RWPE2 (cell line): ENCODE data around the gene FUT1.
A peak's percentile ranks its signal among the peaks of the same experiment; 100 is the strongest.

Experiments used
- ATAC-seq: fragments of 200-7000 bp; cut with Tn5 transposase; 3 replicates; pipeline ENCODE4 v1.9.1; 2021; ENCODE audit warnings: low read depth
- DNase-seq: peaks from one replicate; pipeline ENCODE4 v3.0.0-alpha.2; 2020; ENCODE audit warnings: low spot score
- H3K27ac ChIP-seq: fragments of 450-650 bp; 2 replicates; pipeline ENCODE4 v1.5.1; 2017; ENCODE audit warnings: mild to moderate bottlenecking; ENCODE audit not compliant: poor library complexity, severe bottlenecking
- H3K27me3 ChIP-seq: fragments of 250-450 bp; sonication (Bioruptor Pico); 2 replicates; pipeline ENCODE4 v1.5.1; 2021; ENCODE audit warnings: mild to moderate bottlenecking, moderate library complexity; ENCODE audit not compliant: insufficient read depth, poor library complexity, severe bottlenecking
- H3K36me3 ChIP-seq: fragments of 250-450 bp; sonication (Bioruptor Pico); 2 replicates; pipeline ENCODE4 v1.5.1; 2020; ENCODE audit warnings: low read depth, mild to moderate bottlenecking, moderate library complexity
- H3K4me1 ChIP-seq: fragments of 250-450 bp; sonication (Bioruptor Pico); 2 replicates; pipeline ENCODE4 v1.5.1; 2021; ENCODE audit warnings: mild to moderate bottlenecking, moderate library complexity; ENCODE audit not compliant: insufficient read depth, poor library complexity, severe bottlenecking
- H3K4me3 ChIP-seq: fragments of 250-450 bp; sonication (Bioruptor Pico); 2 replicates; pipeline ENCODE4 v1.5.1; 2021; ENCODE audit warnings: mild to moderate bottlenecking, moderate library complexity; ENCODE audit not compliant: severe bottlenecking
- H3K9me3 ChIP-seq: fragments of 250-450 bp; sonication (Bioruptor Pico); 2 replicates; pipeline ENCODE4 v1.5.1; 2021; ENCODE audit warnings: mild to moderate bottlenecking, moderate library complexity; ENCODE audit not compliant: severe bottlenecking
- TF ChIP-seq, protein P1 (sequence below): fragments of 450-650 bp; IDR thresholded peaks from one replicate; pipeline ENCODE4 v1.5.1; 2017; ENCODE audit warnings: mild to moderate bottlenecking, moderate library complexity; ENCODE audit not compliant: poor library complexity, severe bottlenecking

Gene FUT1

DNA sequence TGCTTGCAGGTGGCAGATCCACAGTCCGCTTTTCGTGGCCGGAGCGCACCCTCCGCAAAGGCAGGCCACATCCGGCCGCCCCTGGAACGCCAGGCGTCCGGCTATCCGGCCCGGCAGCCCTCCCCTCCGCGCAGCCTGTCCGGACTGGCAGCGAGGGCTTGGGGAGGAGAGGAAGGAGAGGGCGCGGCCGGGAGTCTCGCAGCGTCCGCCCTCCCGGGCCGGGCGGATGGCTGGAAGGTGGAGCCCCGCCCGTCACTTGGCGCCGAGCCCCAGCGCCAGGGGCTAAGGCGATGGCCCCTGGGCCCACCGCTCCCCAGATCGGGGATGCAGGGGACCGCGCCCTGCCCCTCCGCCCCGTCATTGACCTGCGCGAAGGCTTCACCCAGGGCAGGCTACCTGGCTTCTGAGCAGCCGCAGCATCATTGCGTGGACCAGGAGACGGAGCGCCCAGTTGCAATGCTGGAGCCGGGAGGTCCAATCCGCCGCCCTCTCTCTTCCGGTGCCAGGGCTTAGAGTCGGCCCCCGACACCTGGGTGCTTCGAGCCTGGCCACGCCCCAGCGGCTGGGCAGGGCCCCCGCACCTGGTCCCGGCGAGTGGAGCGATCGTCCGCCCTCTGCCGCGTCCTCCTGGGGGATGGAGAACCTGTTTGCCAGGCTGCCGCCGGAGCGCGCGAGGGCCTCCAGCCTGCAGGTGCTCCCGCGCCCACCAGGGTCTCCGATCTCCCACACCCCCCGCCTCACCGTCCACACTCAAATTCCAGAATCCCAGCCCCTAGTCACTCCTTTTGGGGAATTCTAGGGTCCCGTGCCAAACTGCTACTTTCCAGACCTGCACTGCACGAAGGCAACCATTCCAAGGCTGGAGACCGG lies at the start of gene FUT1:
TSS of gene FUT1 (minus strand) at position 146 of the 870 bp plus-strand sequence. CDS start 1,360 bp downstream, outside the sequence.
- Histone ChIP-seq H3K9me3 (no peaks in the 10 kb centered on the region), H3K36me3 (peaks cover 31% of the 10 kb centered on the region), H3K4me1 (peaks cover 7% of the 10 kb centered on the region), H3K27me3 (no peaks in the 10 kb centered on the region), H3K27ac (peak within 1 kb of the TSS; percentile 70), H3K4me3 (peak within 1 kb of the TSS; percentile 65)
- peak; percentile 89 for ATAC-seq
- DNase-seq, result peak; percentile 94
- TF ChIP-seq, protein P1, sequence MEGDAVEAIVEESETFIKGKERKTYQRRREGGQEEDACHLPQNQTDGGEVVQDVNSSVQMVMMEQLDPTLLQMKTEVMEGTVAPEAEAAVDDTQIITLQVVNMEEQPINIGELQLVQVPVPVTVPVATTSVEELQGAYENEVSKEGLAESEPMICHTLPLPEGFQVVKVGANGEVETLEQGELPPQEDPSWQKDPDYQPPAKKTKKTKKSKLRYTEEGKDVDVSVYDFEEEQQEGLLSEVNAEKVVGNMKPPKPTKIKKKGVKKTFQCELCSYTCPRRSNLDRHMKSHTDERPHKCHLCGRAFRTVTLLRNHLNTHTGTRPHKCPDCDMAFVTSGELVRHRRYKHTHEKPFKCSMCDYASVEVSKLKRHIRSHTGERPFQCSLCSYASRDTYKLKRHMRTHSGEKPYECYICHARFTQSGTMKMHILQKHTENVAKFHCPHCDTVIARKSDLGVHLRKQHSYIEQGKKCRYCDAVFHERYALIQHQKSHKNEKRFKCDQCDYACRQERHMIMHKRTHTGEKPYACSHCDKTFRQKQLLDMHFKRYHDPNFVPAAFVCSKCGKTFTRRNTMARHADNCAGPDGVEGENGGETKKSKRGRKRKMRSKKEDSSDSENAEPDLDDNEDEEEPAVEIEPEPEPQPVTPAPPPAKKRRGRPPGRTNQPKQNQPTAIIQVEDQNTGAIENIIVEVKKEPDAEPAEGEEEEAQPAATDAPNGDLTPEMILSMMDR, result peak; percentile 9

DNA sequence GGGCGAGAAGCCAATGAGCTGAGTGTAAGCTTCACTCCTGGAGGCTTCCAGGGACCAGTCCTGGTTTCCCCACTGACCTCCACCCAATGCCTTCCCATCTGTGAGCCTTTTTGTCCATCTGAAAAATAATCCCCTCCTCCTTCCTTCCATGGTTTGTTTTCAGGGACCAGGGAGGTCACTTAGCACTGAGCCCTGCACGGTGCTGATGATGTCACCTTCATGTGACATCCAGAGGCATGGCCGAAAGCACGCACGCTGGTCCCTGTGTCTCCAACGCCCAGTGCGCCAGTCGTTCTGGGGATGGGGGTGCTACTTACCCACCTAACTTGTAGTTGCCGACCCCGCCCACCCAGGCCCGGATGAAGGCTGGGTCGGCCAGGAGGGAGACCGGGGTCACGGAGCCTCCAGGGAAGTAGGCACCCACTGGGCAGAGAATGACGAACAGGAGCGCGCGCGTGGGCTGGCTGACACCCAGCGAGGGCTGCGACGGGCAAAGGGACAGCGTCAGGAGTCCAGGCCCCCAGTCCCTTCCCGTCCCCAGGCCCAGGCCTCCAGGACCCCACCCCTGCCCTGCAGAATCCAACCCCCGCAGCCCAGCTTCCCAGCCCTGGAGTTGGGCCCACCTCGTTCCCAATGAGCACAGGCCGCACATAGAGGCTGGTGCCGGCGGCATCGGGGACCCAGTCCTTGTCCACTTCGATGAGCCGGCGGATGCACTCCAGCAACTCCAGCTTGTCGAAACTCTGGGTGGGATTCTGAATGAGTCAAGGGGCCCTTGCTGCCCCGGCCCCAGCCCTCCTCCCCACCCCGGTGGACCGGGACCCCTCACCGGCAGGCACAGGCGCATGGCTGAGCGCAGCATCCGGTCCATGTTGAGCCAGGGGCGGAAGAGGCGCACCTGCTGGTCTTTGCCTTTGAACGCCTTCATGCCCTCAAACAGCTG lies 47.2 kb upstream of the FUT1 start:
- no peak for DNase-seq
- H3K9me3 ChIP-seq, result no peaks in the 10 kb centered on the region
- no peaks in the 10 kb centered on the region for H3K27me3 ChIP-seq
- H3K4me3 ChIP-seq, result no peak overlapping the region
- no peaks in the 10 kb centered on the region for H3K36me3 ChIP-seq
- peak overlapping the region; percentile 51 for H3K27ac ChIP-seq
- no peak for ATAC-seq
- H3K4me1 ChIP-seq, result peaks cover 8% of the 10 kb centered on the region
- TF ChIP-seq, protein P1, result no peak

DNA sequence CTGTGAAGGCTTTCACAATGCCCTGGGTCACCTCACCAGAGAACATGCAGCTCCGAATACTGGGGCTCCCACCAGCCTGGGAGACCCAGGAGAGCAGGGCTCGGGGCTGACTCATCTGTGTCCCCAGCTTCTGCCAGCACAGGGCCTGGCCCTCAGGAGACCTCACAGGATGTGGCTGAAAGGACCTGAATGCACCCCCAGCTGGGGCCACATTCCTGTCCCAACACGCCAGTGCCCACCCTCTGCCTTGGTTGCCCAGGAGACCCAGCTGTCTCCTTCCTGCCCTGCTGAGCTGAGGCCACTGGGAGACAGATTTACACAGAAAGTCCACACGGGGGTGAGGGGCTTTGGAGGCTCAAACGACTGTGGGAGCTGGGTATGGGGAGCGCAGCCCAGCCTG lies 46.5 kb upstream of the FUT1 start:
- TF ChIP-seq, protein P1, result no peak
- H3K4me1 ChIP-seq, result peaks cover 8% of the 10 kb centered on the region
- DNase-seq, result no peak

DNA sequence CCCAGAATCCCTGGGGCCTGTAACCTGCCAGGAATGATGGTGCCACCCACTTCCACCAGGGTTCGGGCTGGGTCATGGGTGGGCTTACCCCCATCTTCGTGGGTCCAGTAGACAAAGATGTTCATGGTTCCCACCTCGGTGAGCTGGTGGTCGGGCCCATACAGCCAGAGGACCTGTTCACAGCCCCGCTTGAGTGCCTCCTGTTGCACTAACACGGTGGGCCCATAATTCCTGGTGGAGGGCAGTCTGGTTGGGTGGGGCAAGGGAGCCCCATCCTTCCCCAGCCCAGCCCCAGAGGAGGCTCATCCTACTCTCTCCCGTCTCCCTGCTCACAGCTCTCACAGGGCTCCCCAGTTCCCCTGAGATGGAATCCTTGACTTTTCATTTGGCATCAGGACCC lies 44.7 kb upstream of the FUT1 start:
- Histone ChIP-seq H3K27me3 (no peaks in the 10 kb centered on the region), H3K27ac (no peak overlapping the region), H3K9me3 (no peaks in the 10 kb centered on the region), H3K4me1 (peaks cover 8% of the 10 kb centered on the region), H3K36me3 (no peaks in the 10 kb centered on the region), H3K4me3 (no peak overlapping the region)
- TF ChIP-seq, protein P1, result no peak
- no peak for ATAC-seq
- no peak for DNase-seq

More for the DNA sequence above, 46.5 kb upstream of the FUT1 start:
- Histone ChIP-seq H3K4me3 (no peak overlapping the region), H3K36me3 (no peaks in the 10 kb centered on the region), H3K9me3 (no peaks in the 10 kb centered on the region), H3K27ac (peak overlapping the region; percentile 51), H3K27me3 (no peaks in the 10 kb centered on the region)
- ATAC-seq, result peak; percentile 7; the same call in 1 of the 3 replicates
